Measurements from ENCODE around the gene MCUB.

Gene MCUB

DNA sequence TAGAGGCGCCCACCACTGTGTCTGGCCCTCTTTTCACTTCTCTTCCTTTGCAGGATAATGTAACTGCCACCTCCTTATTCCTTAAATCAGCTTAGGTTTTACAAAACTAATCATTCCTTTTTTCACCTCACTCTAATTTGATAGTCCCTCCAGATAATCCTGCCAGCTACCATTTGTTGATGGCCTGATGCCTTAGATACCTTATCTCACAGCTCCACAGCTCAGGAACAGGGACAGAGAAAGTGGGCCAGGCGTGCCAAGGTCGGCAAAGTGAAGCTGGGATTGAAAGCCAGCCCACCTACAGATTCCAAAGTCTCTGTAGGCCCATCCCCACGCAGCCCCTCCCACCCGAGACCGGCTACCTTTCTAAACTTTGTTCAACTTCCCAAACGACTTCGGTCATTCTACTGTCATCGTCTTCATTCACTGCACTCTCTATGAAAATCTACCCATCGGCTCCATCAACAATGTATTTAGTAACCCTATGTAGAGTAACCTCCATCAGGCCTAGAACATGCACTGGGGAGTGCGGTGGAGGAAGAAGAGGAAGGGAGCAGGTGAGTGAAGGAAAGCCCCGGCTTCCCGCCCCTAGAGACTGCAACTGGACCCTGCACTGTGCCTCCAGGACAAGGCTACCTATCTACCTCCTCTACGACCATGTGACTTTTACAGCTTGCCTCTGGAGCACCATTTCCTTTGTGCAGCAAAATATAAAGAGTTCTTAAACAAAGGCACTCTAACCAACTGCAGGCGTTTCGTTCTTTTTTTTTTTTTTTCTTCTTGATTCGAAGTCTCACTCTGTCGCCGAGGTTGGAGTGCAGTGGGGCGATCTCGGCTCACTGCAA is 141.7 kb downstream of the MCUB start:
- Histone ChIP-seq H3K4me1 (ENCODE audit: control insufficient read depth, insufficient read depth, low read length) (peaks cover 9% of the 10 kb centered on the region), H3K36me3 (ENCODE audit: control insufficient read depth in 2 of 2, insufficient read depth in 2 of 2, low read length in 2 of 2) (peaks cover 0 to 2% of the 10 kb centered on the region in 2 donors), H3K9me3 (ENCODE audit: control insufficient read depth in 2 of 2, low read length in 2 of 2) (no peaks in the 10 kb centered on the region), H3K4me3 (ENCODE audit: low read length in 2 of 2) (peak overlapping the region; percentile 53 to 93), H3K27me3 (ENCODE audit: control insufficient read depth in 1 of 2, insufficient read depth in 2 of 2, low read length in 2 of 2) (no peaks in the 10 kb centered on the region), H3K27ac (ENCODE audit: low read length) (no peak overlapping the region), H3K9ac (ENCODE audit: low read length in 2 of 2) (no peak overlapping the region)

GRCh38 chr4:109702950-109703663 is 143.1 kb downstream of the MCUB start, which contains the start of gene CASP6:
Gene CASP6 (minus strand): TSS chr4:109703445. CDS start chr4:109703395, 50 bp downstream.
- Histone ChIP-seq H3K4me3 (ENCODE audit: low read length in 2 of 2) (peak within 1 kb of the TSS; percentile 53 to 93), H3K27me3 (ENCODE audit: control insufficient read depth in 1 of 2, insufficient read depth in 2 of 2, low read length in 2 of 2) (no peaks in the 10 kb centered on the region), H3K27ac (ENCODE audit: low read length) (peak within 1 kb of the TSS; percentile 46), H3K36me3 (ENCODE audit: control insufficient read depth in 2 of 2, insufficient read depth in 2 of 2, low read length in 2 of 2) (no peaks in the 10 kb centered on the region), H3K9ac (ENCODE audit: low read length in 2 of 2) (peak within 1 kb of the TSS; percentile 66 to 78), H3K9me3 (ENCODE audit: control insufficient read depth in 2 of 2, low read length in 2 of 2) (no peaks in the 10 kb centered on the region), H3K4me1 (ENCODE audit: control insufficient read depth, insufficient read depth, low read length) (peaks cover 9% of the 10 kb centered on the region)

DNA sequence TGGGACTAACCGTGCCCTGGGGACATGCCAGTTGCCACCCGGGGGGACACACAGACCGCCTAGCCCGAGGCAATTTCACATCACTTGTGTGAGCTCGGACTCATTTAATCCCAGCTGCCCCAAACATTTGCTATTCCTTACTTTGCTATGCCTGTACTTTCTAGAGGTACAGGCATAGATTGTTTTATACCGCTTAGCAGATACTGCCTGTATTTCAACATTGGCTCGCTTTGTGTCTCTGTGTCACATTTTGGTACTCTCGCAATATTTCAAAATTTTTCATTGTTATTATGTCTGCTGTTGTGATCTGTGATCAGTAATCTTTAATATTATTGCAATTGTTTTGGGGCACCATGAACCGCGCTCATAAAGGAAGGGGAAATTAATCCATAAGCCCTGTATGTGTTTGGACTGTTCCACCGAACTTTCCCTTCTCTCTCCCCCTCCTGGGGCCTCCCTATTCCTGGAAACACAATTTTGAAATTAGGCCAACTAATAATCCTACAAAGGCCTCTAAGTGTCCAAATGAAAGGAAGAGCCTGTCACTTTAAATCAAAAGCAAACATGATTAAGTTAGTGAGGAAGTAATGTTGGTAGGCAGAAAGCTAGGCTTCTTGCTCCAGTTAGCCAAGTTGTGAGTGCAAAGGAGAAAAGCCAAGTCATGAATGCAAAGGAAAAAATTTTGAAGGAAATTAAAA is 143.8 kb downstream of the MCUB start:
- Histone ChIP-seq H3K4me1 (ENCODE audit: control insufficient read depth, insufficient read depth, low read length) (peaks cover 9% of the 10 kb centered on the region), H3K27me3 (ENCODE audit: control insufficient read depth in 1 of 2, insufficient read depth in 2 of 2, low read length in 2 of 2) (no peaks in the 10 kb centered on the region), H3K9ac (ENCODE audit: low read length in 2 of 2) (peak overlapping the region; percentile 1 to 73), H3K27ac (ENCODE audit: low read length) (peak overlapping the region; percentile 18), H3K4me3 (ENCODE audit: low read length in 2 of 2) (peak overlapping the region; percentile 53 to 93), H3K9me3 (ENCODE audit: control insufficient read depth in 2 of 2, low read length in 2 of 2) (no peaks in the 10 kb centered on the region), H3K36me3 (ENCODE audit: control insufficient read depth in 2 of 2, insufficient read depth in 2 of 2, low read length in 2 of 2) (peaks cover 0 to 2% of the 10 kb centered on the region in 2 donors)

- Histone ChIP-seq H3K4me3 (ENCODE audit: low read length in 2 of 2) (no peak overlapping the region), H3K9ac (ENCODE audit: low read length in 2 of 2) (no peak overlapping the region), H3K9me3 (ENCODE audit: control insufficient read depth in 2 of 2, low read length in 2 of 2) (no peaks in the 10 kb centered on the region), H3K27me3 (ENCODE audit: control insufficient read depth in 1 of 2, insufficient read depth in 2 of 2, low read length in 2 of 2) (no peaks in the 10 kb centered on the region), H3K4me1 (ENCODE audit: control insufficient read depth, insufficient read depth, low read length) (peaks cover 4% of the 10 kb centered on the region), H3K27ac (ENCODE audit: low read length) (no peak overlapping the region), H3K36me3 (ENCODE audit: control insufficient read depth in 2 of 2, insufficient read depth in 2 of 2, low read length in 2 of 2) (peaks cover 4 to 5% of the 10 kb centered on the region in 2 donors)
These were observed 148.4 kb downstream of the MCUB start for GRCh38 chr4:109708435-109708834.

DNA sequence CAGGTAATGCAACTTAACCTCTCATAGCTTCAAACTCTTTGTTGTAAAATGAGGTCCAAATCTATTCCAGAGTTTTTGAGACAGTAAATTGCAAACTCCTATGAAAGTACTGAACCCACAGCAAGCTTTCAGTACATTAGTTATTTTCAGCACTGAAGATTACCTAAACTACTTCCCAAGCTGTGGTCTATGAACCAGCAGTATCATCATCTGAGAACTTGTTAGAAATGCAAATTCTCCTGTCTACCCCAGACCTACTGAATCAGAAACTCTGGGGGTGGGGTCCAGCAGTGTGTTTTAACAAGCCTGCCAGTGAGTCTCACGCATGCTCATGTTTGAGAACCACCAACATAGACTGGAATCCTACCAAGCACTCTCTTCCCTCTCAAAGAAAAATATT is 148.9 kb downstream of the MCUB start:
- H3K27ac ChIP-seq (ENCODE audit: low read length): no peak overlapping the region
- peaks cover 3% of the 10 kb centered on the region for H3K4me1 ChIP-seq (ENCODE audit: control insufficient read depth, insufficient read depth, low read length)
- peaks cover 4 to 5% of the 10 kb centered on the region in 2 donors for H3K36me3 ChIP-seq (ENCODE audit: control insufficient read depth in 2 of 2, insufficient read depth in 2 of 2, low read length in 2 of 2)
- H3K9ac ChIP-seq (ENCODE audit: low read length in 2 of 2): no peak overlapping the region
- no peak overlapping the region for H3K4me3 ChIP-seq (ENCODE audit: low read length in 2 of 2)
- no peaks in the 10 kb centered on the region for H3K9me3 ChIP-seq (ENCODE audit: control insufficient read depth in 2 of 2, low read length in 2 of 2)
- no peaks in the 10 kb centered on the region for H3K27me3 ChIP-seq (ENCODE audit: control insufficient read depth in 1 of 2, insufficient read depth in 2 of 2, low read length in 2 of 2)

DNA sequence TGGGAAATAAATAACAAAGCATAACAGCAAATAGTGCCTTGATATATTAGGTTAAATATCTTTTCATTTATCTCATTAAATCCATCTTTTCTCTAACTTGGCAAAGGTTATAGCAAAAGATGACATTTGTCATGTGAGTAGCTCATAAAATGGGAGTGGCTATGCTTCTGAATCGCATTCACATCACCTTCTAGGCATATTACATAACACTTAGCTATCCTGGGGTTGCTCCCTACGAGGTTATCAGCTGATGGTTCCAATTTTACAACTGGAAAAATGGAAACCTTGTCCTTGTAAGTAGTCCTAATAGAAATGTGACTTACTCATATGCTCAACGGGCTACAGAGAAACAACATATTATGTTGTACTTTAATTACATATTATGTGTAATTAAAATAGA is 153.5 kb downstream of the MCUB start:
- no peaks in the 10 kb centered on the region for H3K27me3 ChIP-seq (ENCODE audit: control insufficient read depth in 1 of 2, insufficient read depth in 2 of 2, low read length in 2 of 2)
- H3K4me1 ChIP-seq (ENCODE audit: control insufficient read depth, insufficient read depth, low read length): no peaks in the 10 kb centered on the region
- peaks cover 9 to 14% of the 10 kb centered on the region in 2 donors for H3K36me3 ChIP-seq (ENCODE audit: control insufficient read depth in 2 of 2, insufficient read depth in 2 of 2, low read length in 2 of 2)
- H3K9me3 ChIP-seq (ENCODE audit: control insufficient read depth in 2 of 2, low read length in 2 of 2): no peaks in the 10 kb centered on the region
- no peak overlapping the region for H3K4me3 ChIP-seq (ENCODE audit: low read length in 2 of 2)
- no peak overlapping the region for H3K9ac ChIP-seq (ENCODE audit: low read length in 2 of 2)
- no peak overlapping the region for H3K27ac ChIP-seq (ENCODE audit: low read length)

GRCh38 chr4:109718759-109719158 is 158.7 kb downstream of the MCUB start:
- H3K4me3 ChIP-seq (ENCODE audit: low read length in 2 of 2): no peak overlapping the region
- H3K27me3 ChIP-seq (ENCODE audit: control insufficient read depth in 1 of 2, insufficient read depth in 2 of 2, low read length in 2 of 2): no peaks in the 10 kb centered on the region
- no peaks in the 10 kb centered on the region for H3K9me3 ChIP-seq (ENCODE audit: control insufficient read depth in 2 of 2, low read length in 2 of 2)
- peaks cover 6 to 9% of the 10 kb centered on the region in 2 donors for H3K36me3 ChIP-seq (ENCODE audit: control insufficient read depth in 2 of 2, insufficient read depth in 2 of 2, low read length in 2 of 2)
- H3K9ac ChIP-seq (ENCODE audit: low read length in 2 of 2): no peak overlapping the region
- no peak overlapping the region for H3K27ac ChIP-seq (ENCODE audit: low read length)
- no peaks in the 10 kb centered on the region for H3K4me1 ChIP-seq (ENCODE audit: control insufficient read depth, insufficient read depth, low read length)

- no peaks in the 10 kb centered on the region for H3K9me3 ChIP-seq (ENCODE audit: control insufficient read depth in 2 of 2, low read length in 2 of 2)
- H3K27ac ChIP-seq (ENCODE audit: low read length): no peak overlapping the region
- H3K27me3 ChIP-seq (ENCODE audit: control insufficient read depth in 1 of 2, insufficient read depth in 2 of 2, low read length in 2 of 2): no peaks in the 10 kb centered on the region
- H3K9ac ChIP-seq (ENCODE audit: low read length in 2 of 2): no peak overlapping the region
- H3K36me3 ChIP-seq (ENCODE audit: control insufficient read depth in 2 of 2, insufficient read depth in 2 of 2, low read length in 2 of 2): peaks cover 6 to 9% of the 10 kb centered on the region in 2 donors
- H3K4me3 ChIP-seq (ENCODE audit: low read length in 2 of 2): no peak overlapping the region
- H3K4me1 ChIP-seq (ENCODE audit: control insufficient read depth, insufficient read depth, low read length): no peaks in the 10 kb centered on the region
These were observed 159.6 kb downstream of the MCUB start for GRCh38 chr4:109719604-109720003.

DNA sequence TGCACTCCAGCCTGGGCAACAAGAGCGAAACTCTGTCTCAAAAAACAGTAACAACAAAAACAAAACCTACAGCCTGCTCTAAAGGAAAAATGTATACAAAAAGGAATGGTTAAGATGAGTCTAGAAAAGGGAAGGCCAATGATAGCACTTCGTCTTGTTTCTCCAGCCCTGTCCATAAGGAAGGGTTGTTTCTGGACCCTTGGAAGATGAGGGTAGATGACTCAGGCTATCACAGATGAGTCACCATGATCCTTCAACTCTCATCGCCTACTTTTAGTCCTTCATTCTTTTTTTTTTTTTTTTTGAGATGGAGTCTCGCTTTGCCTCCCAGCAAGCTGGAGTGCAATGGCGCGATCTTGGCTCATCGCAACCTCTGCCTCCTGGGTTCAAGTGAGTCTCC is 161.0 kb downstream of the MCUB start:
- H3K36me3 ChIP-seq (ENCODE audit: control insufficient read depth in 2 of 2, insufficient read depth in 2 of 2, low read length in 2 of 2): peaks cover 6 to 9% of the 10 kb centered on the region in 2 donors

DNA sequence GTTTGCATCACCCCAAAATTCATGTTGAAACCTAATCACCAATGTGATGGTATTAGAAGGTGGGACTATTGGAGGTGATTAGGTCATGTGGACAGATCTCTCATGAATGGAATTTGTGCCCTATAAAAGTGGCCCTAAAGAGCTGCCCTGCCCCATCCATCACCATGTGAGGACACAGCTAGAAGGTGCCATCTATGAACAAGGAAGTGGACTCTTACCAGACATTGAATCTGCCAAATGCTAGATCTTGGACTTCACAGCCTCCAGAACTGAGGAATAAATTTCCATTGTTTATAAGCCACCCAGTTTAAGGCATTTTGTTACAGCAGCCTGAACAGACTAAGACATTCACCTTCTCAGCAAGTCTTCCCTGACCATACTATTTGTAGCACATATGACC is 162.3 kb downstream of the MCUB start:
- Histone ChIP-seq H3K9ac (ENCODE audit: low read length in 2 of 2) (no peak overlapping the region), H3K27me3 (ENCODE audit: control insufficient read depth in 1 of 2, insufficient read depth in 2 of 2, low read length in 2 of 2) (no peaks in the 10 kb centered on the region), H3K4me3 (ENCODE audit: low read length in 2 of 2) (no peak overlapping the region), H3K36me3 (ENCODE audit: control insufficient read depth in 2 of 2, insufficient read depth in 2 of 2, low read length in 2 of 2) (no peaks in the 10 kb centered on the region), H3K27ac (ENCODE audit: low read length) (no peak overlapping the region), H3K9me3 (ENCODE audit: control insufficient read depth in 2 of 2, low read length in 2 of 2) (no peaks in the 10 kb centered on the region), H3K4me1 (ENCODE audit: control insufficient read depth, insufficient read depth, low read length) (no peaks in the 10 kb centered on the region)

More for the DNA sequence above, 161.0 kb downstream of the MCUB start:
- H3K27me3 ChIP-seq (ENCODE audit: control insufficient read depth in 1 of 2, insufficient read depth in 2 of 2, low read length in 2 of 2): no peaks in the 10 kb centered on the region
- H3K9ac ChIP-seq (ENCODE audit: low read length in 2 of 2): no peak overlapping the region
- no peak overlapping the region for H3K27ac ChIP-seq (ENCODE audit: low read length)
- H3K4me3 ChIP-seq (ENCODE audit: low read length in 2 of 2): no peak overlapping the region
- no peaks in the 10 kb centered on the region for H3K4me1 ChIP-seq (ENCODE audit: control insufficient read depth, insufficient read depth, low read length)
- no peaks in the 10 kb centered on the region for H3K9me3 ChIP-seq (ENCODE audit: control insufficient read depth in 2 of 2, low read length in 2 of 2)
